NB4 (cell line): ENCODE data around the gene UMPS.

Experiments
- CTCF ChIP-seq: IDR thresholded peaks from one replicate; pipeline ENCODE4 v1.5.1; 2012; ENCODE audit warnings: low read depth, low read length
- MAX ChIP-seq: IDR thresholded peaks from 2 replicates; pipeline ENCODE4 v1.6.1; 2011; ENCODE audit warnings: low read depth, low read length
- POLR2A ChIP-seq: IDR thresholded peaks from 2 replicates; pipeline ENCODE4 v1.6.1; 2011; ENCODE audit warnings: mild to moderate bottlenecking; ENCODE audit not compliant: insufficient read length; ENCODE audit errors: extremely low read depth

GRCh38 chr3:124730941-124731297 lies 667 bp downstream of the UMPS start:
- TF ChIP-seq MAX (no peak), CTCF (no peak), POLR2A (no peak)
